Mononuclear cell (primary cell): ENCODE results near the gene PDPK1. TPM values are rescaled to one million over a fixed set of nuclear protein-coding genes. Genes with fewer than 3 reads are reported as not detected.

ENCODE experiments used
- H3K27me3 ChIP-seq: 2 replicates; pipeline ENCODE4 v1.6.0; 2011; ENCODE audit warnings: low read length, control low read depth; ENCODE audit not compliant: insufficient read depth
- H3K4me1 ChIP-seq: 2 replicates; pipeline ENCODE4 v1.5.1; 2011; ENCODE audit warnings: mild to moderate bottlenecking, low read length, control low read depth; ENCODE audit not compliant: insufficient read depth
- H3K4me3 ChIP-seq: 2 replicates; pipeline ENCODE4 v1.5.1; 2011; ENCODE audit warnings: mild to moderate bottlenecking, low read length, moderate library complexity
- H3K9me3 ChIP-seq: 2 replicates; pipeline ENCODE4 v1.5.1; 2011; ENCODE audit warnings: low read depth, mild to moderate bottlenecking, control low read depth, low read length
- total RNA-seq: library from RNA; depleted of rRNA; stranded (reverse); fragments of >200 nt; gene quantifications from one replicate; pipeline ENCODE4 v1.2.3, GENCODE V29; 2012

The PDPK1 gene
- 36.9 TPM for total RNA-seq

DNA sequence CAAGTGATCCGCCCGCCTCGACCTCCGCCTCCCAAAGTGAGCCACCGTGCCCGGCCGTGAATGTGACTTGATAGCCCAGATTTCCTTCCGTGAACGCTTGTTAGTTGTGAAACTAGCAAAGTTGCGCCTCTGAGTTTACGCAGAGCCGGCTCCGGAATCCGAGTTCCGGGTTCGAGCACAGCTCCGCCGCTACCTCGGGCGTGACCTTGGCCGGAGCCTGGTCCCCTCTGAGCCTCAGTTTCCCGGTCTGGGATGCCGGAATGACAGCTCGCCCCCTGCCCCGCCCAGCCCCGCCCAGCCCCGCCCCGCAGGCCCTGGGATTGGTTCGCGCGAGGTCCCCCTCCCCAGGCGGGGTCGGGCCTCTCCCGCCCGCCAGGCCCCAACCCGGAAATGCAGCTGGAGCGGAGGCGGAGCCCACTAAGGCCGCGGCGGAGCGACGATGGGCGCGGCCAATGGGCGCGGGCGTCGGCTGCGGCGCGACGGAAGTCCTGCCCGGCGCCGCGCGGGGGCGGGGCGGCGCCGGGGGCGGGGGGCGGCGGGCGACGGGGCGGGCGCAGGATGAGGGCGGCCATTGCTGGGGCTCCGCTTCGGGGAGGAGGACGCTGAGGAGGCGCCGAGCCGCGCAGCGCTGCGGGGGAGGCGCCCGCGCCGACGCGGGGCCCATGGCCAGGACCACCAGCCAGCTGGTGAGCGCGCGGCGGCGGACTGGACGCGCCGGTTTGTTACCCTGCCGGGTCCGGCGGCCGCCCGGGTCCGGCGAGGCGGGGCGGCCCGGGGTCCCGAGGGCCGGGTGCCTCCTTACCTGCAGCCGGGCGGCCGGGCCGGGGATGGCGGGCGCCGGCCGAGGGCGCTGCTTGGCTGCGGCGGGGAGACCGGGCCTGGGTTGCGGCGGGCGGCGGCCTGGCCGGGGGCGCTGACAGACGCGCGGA lies at the start of gene PDPK1:
Gene PDPK1, plus strand, starts transcription at position 571 of the 929 bp plus-strand sequence. Its CDS starts 92 bp downstream, at position 663.
- Histone ChIP-seq H3K9me3 (no peaks in the 10 kb centered on the region), H3K27me3 (no peaks in the 10 kb centered on the region), H3K4me3 (peak within 1 kb of the TSS; percentile 58), H3K4me1 (peaks cover 65% of the 10 kb centered on the region)

GRCh38 chr16:2489581-2489980 lies 48.2 kb upstream of the PDPK1 start:
- no peak overlapping the region for H3K4me3 ChIP-seq
- H3K4me1 ChIP-seq, result peaks cover 35% of the 10 kb centered on the region
- no peaks in the 10 kb centered on the region for H3K9me3 ChIP-seq
- no peaks in the 10 kb centered on the region for H3K27me3 ChIP-seq

GRCh38 chr16:2490190-2491105 lies 47.4 kb upstream of the PDPK1 start:
- peaks cover 36% of the 10 kb centered on the region for H3K4me1 ChIP-seq
- no peaks in the 10 kb centered on the region for H3K9me3 ChIP-seq
- H3K27me3 ChIP-seq, result no peaks in the 10 kb centered on the region
- H3K4me3 ChIP-seq, result no peak overlapping the region

DNA sequence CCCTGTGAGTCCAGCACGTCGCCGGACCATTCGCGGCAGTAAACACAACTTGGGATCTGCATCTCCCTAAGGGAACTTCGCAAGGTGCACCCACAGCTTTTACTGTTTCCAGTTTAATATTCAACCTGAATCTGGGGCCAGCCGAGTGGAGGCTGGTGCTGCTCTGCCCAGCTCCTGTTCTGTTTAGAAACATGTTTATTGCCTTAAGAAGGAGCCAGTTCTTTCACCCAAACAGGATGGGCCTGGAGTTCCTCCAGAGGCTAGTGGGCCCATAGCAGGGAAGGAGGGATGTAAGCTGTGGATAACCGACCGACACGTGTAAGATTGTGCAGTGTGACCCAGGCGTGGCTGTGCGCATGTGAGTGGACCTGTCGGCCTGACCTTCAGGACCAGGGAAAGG lies 45.5 kb upstream of the PDPK1 start:
- Histone ChIP-seq H3K4me3 (no peak overlapping the region), H3K4me1 (peaks cover 19% of the 10 kb centered on the region), H3K9me3 (no peaks in the 10 kb centered on the region), H3K27me3 (no peaks in the 10 kb centered on the region)

- Histone ChIP-seq H3K4me1 (peaks cover 5% of the 10 kb centered on the region), H3K9me3 (no peaks in the 10 kb centered on the region), H3K27me3 (no peaks in the 10 kb centered on the region), H3K4me3 (no peak overlapping the region)
These were observed 44.2 kb upstream of the PDPK1 start for GRCh38 chr16:2493605-2494004.

- Histone ChIP-seq H3K4me3 (no peak overlapping the region), H3K4me1 (peaks cover 5% of the 10 kb centered on the region), H3K9me3 (no peaks in the 10 kb centered on the region), H3K27me3 (no peaks in the 10 kb centered on the region)
These were observed 43.2 kb upstream of the PDPK1 start for GRCh38 chr16:2494616-2495015.

DNA sequence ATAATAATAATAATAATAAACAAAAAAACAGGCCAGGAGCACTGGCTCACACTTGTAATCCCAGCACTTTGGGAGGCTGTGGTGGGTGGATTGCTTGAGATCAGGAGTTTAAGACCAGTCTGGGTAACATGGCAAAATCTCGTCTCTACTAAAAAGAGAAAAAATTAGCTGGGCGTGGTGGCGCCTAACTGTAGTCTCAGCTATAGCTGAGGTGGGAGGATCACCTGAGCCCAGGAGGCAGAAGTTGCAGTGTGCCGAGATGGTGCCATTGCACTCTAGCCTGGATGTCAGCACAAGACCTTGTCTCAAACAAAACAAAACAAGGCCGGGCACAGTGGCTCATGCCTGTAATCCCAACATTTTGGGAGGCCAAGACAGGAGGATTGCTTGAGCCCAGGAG lies 42.8 kb upstream of the PDPK1 start:
- H3K4me1 ChIP-seq, result peaks cover 5% of the 10 kb centered on the region
- no peaks in the 10 kb centered on the region for H3K9me3 ChIP-seq
- no peak overlapping the region for H3K4me3 ChIP-seq
- H3K27me3 ChIP-seq, result no peaks in the 10 kb centered on the region

DNA sequence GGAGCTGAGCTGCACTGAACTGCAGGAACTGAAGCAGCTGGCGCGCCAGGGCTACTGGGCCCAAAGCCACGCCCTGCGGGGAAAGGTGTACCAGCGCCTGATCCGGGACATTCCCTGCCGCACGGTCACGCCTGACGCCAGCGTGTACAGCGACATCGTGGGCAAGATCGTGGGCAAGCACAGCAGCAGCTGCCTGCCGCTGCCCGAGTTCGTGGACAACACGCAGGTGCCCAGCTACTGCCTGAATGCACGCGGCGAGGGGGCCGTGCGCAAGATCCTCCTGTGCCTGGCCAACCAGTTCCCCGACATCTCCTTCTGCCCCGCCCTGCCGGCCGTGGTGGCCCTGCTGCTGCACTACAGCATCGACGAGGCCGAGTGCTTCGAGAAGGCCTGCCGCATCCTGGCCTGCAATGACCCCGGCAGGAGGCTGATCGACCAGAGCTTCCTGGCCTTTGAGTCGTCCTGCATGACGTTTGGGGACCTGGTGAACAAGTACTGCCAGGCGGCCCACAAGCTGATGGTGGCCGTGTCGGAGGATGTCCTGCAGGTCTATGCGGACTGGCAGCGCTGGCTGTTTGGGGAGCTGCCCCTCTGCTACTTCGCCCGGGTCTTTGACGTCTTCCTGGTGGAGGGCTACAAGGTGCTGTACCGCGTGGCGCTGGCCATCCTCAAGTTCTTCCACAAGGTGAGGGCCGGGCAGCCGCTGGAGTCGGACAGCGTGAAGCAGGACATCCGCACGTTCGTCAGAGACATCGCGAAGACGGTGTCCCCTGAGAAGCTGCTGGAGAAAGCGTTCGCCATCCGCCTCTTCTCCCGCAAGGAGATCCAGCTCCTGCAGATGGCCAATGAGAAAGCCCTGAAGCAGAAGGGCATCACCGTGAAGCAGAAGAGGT lies 41.4 kb upstream of the PDPK1 start:
- Histone ChIP-seq H3K9me3 (no peaks in the 10 kb centered on the region), H3K27me3 (no peaks in the 10 kb centered on the region), H3K4me3 (no peak overlapping the region), H3K4me1 (peaks cover 10% of the 10 kb centered on the region)

DNA sequence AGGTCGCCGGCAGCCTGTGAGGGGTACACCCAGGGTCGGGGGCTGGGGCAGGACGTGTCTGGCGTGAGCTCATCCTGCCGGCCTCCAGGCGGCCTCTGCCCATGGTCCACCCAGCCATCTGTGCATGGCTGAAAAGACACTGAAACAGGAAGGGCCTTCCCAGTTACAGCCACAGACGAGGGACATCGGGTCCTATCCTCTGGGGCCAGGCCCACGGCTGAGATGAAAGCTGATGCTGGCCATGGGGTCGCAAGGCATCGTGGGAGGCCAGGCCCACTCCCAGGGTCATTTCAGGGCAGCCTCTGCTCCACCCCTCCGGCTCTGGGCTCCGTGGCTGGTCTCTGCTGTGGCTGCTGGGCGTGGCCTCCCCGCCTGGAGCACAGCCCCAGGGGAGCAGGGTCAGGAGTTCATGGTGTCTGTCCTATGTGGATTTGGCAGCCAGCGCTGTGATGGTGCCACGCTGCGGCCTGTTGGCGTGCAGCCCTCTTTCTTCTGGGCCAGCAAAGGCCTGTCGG lies 40.6 kb upstream of the PDPK1 start:
- Histone ChIP-seq H3K4me3 (no peak overlapping the region), H3K4me1 (peaks cover 13% of the 10 kb centered on the region), H3K27me3 (no peaks in the 10 kb centered on the region), H3K9me3 (no peaks in the 10 kb centered on the region)

- no peaks in the 10 kb centered on the region for H3K9me3 ChIP-seq
- no peak overlapping the region for H3K4me3 ChIP-seq
- peaks cover 19% of the 10 kb centered on the region for H3K4me1 ChIP-seq
- H3K27me3 ChIP-seq, result no peaks in the 10 kb centered on the region
These were observed 39.9 kb upstream of the PDPK1 start for GRCh38 chr16:2497695-2498484.

GRCh38 chr16:2498531-2499253 lies 39.1 kb upstream of the PDPK1 start:
- Histone ChIP-seq H3K4me3 (no peak overlapping the region), H3K9me3 (no peaks in the 10 kb centered on the region), H3K27me3 (no peaks in the 10 kb centered on the region), H3K4me1 (peaks cover 25% of the 10 kb centered on the region)

DNA sequence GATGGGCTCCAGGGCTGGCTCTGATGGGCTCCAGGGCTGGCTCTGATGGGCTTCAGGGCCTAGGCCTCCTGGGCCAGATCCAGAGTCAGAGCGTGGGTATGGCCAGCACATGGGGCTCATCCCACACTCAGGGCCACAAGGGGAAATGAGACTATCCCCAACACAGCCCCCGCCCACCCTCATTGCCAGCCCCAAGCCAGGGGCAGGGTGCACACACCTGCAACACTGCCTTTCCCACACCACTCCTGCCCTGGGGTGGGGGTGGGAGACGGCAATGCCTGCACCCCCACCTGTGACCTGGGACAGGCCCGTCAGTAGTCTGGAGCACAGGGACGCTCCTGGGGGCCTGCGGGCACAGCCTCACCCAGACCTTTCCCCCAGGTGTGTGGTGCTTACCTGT lies 38.4 kb upstream of the PDPK1 start:
- Histone ChIP-seq H3K4me3 (no peak overlapping the region), H3K27me3 (no peaks in the 10 kb centered on the region), H3K4me1 (peaks cover 22% of the 10 kb centered on the region), H3K9me3 (no peaks in the 10 kb centered on the region)

DNA sequence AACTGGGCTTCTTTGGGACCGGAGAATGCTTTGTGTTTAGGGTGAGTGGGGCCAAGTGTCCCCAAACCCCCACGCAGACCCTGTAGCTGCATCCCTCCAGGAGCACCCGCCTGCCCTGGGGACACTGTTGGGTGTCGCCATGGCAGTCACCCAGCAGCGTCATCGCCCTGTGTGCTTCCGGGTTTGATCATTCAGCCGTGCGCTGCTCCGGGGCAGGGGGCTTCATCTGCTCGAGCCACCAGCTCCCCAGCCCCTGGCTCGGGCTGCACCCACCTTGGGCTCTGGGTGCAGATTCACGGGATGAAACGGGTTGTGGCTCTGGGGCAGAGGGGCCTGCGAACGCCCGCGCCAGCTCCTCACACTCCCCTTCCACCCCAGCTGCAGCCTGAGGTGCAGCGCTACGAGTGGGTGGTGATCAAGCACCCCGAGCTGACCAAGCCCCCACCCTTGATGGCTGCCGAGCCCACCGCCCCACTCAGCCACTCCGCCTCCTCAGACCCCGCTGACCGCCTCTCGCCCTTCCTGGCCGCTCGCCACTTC lies 37.9 kb upstream of the PDPK1 start:
- Histone ChIP-seq H3K4me1 (peaks cover 20% of the 10 kb centered on the region), H3K27me3 (no peaks in the 10 kb centered on the region), H3K9me3 (no peaks in the 10 kb centered on the region), H3K4me3 (no peak overlapping the region)
